CD4-positive, alpha-beta T cell treated with Interleukin-17A for 1 hour (primary cell): Measurements from ENCODE around the gene HCN2.

Experiments
- DNase-seq: peaks from one replicate; pipeline ENCODE4 v3.0.0-alpha.2; 2020

Gene HCN2

GRCh38 chr19:589693-590395, at the start of gene HCN2:
HCN2 (plus strand) TSS chr19:589881; CDS start chr19:589946, 65 bp downstream.
- no peak for DNase-seq

DNA sequence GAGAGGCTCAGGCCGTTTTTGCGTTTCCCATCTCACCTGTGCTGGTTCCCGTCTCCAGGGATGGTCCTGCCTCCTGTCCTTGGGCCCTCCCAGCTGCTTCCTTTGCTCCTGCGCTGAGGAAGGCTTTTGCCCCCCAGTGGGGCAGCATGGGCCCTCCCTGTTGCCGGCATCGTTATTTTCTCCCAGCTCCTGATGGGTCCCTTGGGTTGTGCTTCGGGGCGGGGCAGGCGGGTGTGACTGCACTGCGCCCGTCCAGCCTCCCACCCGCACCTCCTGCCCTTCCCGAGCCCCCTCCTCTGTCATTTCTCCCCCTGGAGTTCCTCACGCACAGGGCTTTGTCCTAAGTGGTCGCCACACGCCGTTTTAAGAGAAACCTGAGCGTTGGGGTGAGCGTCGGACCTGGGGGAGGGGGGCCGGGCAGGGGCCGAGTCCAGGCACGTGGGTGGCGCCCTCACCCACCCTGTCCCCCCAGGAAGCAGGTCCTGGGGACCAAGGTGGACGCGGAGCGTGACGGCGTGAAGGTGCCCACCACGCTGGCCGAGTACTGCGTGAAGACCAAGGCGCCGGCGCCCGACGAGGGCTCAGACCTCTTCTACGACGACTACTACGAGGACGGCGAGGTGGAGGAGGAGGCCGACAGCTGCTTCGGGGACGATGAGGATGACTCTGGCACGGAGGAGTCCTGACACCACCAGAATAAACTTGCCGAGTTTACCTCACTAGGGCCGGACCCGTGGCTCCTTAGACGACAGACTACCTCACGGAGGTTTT, 48.6 kb upstream of the HCN2 start:
- no peak for DNase-seq

GRCh38 chr19:541699-542098, 48.0 kb upstream of the HCN2 start:
- DNase-seq: no peak

DNA sequence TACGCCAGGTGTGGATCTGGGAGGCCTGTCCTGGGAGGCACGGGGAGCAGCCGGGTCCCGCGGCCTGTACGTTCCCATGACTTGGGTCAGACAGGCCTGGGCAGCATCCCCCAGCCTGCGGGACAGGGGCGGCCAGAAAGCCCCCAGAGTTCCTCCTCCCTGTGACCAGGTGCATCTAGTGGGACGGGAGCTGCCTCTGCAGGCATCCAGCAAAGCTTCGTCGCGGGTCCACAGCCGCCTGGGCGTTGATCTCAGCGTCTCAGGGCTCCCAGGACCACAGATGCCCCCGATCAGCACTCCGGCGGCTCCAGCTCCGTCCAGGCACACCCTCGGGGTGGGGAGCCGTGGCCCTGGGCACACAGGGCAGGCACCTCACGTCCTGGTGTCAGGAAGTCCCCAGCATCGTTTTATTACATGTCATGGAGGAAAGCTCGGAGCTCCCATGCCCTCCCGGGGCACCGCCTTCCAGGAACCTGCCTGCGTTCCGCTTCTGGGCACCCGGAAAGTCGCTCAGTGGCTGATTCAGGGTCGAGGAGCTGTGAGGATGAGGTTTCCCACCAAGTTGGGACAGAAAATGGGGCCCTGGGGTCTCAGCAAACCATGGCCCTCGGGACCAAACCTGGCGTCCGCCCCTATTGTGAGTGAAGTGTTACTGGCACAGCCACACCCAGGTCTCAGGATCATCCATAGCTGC, 47.4 kb upstream of the HCN2 start:
- no peak for DNase-seq

GRCh38 chr19:543910-544608, 45.6 kb upstream of the HCN2 start, which contains the start of gene GZMM:
GZMM (plus strand) TSS chr19:544053; CDS start chr19:544072, 19 bp downstream.
- DNase-seq: peak; percentile 91

GRCh38 chr19:547117-547516, 42.6 kb upstream of the HCN2 start:
- DNase-seq: no peak

DNA sequence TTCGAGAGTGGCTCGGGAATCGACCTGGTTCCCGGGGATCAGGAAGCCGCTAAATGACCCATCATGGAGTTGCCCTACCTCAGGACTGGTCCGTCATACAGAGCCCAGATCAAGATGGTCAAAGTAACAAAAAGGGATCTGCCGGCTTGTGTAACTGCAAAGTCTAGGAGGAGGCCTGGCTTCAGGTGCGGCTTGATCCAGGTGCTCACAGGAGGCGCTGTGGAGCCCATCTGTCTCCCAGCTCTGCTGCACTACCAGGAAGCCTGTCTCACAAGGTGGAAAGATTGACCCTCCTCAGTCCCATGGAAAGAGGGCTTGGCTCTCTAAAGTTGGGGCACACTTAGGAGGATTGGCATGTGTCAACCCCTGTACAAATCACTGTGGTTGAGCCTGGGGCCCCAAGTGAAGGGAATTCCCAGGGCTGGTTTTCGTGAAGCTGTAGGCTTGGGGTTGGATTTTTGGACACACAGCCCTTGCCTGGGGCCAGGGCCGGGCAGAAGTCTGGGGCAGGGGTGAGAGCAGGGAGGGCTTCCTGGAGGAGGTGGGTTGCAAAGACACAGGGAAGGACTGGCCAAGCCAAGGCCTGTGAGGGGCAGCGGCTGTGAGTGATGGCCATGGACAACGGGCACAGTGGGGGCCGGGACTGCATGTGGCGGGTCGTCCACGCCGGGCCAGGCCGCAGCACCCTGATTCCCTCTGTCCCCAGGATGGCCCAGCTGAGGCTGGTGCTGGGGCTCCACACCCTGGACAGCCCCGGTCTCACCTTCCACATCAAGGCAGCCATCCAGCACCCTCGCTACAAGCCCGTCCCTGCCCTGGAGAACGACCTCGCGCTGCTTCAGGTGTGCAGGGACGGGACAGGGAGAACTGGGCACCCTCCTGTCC, 41.6 kb upstream of the HCN2 start:
- DNase-seq: no peak

DNA sequence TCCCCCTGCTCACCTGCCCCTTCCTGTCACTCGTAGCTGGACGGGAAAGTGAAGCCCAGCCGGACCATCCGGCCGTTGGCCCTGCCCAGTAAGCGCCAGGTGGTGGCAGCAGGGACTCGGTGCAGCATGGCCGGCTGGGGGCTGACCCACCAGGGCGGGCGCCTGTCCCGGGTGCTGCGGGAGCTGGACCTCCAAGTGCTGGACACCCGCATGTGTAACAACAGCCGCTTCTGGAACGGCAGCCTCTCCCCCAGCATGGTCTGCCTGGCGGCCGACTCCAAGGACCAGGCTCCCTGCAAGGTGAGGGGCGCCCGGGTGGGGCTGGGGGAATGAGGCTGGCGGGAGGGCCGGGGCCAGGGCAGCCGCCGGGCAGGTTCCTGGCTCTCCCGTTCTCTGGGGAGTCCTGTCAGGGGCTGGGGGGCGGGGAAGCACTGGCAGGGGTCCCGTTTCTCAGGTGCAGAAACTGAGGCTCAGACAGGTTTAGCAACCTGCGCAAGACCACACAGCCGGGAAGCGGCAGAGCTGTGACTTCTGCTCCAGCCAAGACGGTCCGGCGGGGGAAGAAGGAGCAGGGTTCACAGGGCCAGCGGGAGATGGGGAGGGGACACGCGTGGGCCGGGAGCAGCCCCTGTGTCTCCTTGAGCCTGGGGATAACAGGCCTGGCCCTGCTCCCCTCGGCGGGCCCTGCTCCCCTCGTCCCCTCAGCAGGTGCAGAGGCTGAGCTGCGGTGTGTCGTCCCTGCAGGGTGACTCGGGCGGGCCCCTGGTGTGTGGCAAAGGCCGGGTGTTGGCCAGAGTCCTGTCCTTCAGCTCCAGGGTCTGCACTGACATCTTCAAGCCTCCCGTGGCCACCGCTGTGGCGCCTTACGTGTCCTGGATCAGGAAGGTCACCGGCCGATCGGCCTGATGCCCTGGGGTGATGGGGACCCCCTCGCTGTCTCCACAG, 40.5 kb upstream of the HCN2 start:
- DNase-seq: no peak

DNA sequence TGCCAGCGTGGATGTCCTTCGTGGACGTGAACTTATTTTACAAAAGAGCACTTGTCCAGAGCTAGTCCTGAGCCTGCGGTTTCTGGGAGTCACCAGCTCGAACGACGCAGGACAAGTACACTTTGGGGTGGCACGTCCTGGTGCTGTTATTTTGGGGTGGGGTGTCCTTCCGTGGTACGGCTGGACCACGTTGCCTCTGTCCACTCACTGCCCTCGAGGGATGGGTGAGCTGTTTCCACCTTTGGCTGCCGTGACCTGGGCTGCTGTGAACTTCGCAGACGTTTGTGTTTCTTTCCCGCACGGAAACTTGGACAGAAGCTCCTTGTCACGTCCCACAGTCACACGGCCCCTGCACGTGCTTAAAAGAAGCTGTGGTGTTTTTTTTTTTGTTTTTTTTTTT, 34.9 kb upstream of the HCN2 start:
- no peak for DNase-seq

DNA sequence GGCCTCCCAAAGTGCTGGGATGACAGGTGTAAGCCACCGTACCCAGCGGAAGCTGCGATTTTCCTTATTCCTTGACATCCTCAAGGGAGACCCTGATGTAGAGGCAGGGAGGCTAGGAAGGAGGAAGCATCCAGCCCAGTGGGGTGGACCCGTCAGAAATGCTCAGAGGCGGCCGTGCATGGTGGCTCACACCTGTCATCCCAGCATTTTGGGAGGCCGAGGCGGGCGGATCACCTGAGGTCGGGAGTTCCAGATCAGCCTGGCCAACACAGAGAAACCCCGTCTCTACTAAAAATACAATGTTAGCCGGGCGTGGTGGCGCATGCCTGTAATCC, 34.2 kb upstream of the HCN2 start:
- DNase-seq: no peak

DNA sequence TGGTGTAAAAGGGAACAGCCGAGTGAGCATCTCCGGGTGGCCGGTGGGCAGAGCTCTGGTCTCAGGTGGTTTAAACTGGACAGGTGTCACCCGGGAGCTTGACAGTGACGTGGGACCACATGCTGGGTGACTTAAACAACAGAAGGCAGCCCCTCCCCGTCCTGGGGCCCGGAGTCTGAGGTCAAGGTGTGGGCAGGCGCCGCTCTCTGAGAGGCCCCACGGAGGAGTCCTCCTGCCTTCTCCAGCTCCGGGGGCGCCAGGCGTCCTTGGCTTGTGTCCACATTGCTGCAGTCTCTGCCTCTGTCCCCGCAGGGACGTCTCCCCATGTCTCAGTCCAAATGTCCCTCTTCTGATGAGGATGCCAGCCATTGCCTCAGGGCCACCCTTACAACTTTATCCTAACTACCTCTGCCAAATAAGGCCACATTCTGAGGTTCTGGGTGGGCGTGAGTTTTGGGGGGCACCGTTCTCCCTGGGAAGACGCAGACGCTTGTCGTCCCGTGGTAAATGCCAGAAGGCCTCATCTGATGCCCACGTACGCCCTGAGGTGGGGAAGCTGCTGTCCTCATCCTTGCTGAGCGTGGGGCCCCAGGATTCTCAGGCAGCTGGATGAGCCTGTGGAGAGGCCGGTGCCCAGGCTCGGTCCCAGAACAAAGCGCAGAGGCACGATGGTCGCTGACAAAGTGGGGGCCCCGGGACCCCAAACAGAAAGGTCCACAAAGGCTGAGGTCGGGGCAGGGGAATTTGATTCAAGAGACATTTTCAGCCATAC, 32.9 kb upstream of the HCN2 start:
- DNase-seq: no peak

DNA sequence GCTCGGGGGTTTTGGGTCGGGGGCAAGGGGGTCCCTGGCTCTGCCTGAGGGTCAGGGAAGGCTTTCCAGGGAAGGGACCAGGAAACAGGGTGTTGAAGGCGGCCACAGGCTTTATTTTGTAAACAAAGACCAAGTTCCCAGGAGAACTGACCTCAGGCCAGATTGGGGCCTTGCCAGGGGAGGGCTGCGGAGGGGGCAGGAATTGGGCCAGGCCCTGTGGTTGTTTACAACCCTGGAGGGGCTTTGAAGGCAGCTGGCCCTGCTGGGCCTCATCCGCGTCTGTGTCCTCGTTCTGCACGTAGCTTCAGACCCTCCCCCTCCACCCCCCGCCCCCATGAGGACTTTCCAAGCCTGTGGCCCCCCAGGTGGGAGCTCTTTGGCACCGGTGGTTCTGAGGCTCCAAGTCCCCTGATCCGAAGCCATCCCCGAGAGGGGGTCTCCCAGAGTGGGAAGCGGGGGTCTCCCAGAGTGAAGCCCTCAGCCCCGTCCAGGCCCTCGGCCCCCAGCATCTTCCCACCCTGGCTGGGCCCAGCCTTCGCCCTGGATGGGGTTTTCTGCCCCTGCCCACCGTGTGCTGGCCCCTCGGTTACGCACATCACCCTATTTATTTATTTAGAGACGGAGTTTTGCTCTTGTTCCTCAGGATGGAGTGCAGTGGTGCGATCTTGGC, 30.8 kb upstream of the HCN2 start:
- no peak for DNase-seq

DNA sequence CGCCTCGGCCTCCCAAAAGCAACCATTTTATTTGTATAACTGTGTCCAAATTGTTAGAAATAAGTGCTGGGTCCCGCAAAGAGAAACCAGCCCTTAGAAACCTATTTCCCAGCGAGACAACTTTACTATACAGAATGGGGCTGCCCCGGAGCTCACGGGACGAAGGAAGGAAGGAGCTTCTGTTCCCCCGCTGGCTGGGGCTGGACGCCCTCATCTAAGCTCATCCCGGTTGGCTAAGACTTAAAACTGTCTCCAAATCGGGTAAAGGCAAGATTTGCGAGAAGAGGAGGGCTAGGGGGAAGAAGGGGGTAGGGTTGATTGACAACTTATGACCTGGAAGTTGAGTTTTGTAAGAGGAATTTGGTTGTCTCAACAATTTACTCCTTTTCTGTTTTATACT, 29.6 kb upstream of the HCN2 start:
- DNase-seq: no peak

- no peak for DNase-seq
Measured at GRCh38 chr19:566403-566802, 23.3 kb upstream of the HCN2 start.

DNA sequence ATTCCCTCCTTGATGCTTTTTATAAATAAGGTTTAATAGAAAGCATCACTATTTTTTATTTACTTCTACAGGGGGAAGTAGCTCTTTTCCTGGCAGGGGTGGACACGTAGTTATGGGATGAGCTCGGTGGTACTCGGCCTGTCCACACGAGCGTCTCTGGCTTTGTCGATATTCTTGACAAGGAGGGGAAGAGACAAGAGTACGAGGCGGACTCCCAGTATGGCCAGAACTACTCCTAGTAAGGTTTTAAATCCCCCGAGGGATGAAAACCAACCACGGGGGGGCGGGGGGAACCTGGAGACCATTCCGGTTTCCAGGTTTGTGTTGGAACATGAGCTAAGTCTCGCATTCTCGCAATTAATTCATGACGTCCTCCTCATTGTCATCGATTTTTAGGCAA, 22.8 kb upstream of the HCN2 start:
- DNase-seq: no peak

- no peak for DNase-seq
Measured at GRCh38 chr19:567296-567900, 22.3 kb upstream of the HCN2 start.

DNA sequence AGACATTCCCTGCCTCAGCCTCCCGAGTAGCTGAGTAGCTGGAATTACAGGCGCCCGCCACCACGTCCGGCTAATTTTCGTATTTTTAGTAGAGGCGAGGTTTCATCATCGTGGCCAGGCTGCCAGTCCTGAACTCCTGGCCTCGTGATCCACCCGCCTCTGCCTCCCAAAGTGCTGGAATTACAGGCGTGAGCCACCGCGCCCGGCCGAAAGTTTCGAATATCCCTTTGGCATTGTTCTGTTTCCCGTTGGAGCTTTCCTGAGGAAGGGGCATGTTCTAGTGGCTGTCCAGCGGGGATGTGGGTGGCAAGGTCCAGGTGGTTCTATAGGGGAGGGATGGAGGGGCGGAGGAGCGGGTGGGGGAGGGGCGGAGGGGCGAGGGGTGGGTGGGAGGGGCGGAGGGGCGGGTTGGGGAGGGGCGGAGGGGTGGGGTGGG, 19.4 kb upstream of the HCN2 start:
- DNase-seq: no peak

DNA sequence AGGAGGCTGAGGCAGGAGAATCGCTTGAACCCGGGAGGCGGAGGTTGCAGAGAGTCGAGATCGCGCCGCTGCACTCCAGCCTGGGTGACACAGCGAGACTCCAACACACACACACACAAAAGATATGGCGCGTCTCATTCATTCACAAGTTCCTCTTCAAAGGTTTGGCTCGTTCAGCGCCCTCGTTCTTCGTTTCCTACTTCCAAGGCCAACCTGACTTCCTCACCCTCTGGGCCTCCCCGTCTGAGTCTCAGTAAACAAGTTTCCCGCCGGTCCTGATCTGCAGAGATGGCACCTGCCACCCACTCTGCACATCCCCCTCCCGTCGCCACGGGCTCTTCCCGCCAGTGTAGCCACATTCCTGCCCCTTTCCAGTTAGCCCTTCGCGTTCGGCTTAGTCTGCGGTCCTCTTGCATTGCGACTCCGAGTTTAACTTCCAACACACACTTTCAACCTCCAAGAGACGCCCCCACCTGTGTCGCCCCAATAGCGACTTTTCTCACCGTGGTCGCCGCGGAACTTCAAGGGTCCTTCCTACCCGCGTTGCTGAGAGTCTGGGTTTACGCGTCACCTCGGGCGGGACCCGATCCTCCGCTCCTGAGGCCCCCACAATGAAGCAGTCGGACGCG, 18.6 kb upstream of the HCN2 start:
- DNase-seq: peak; percentile 68

DNA sequence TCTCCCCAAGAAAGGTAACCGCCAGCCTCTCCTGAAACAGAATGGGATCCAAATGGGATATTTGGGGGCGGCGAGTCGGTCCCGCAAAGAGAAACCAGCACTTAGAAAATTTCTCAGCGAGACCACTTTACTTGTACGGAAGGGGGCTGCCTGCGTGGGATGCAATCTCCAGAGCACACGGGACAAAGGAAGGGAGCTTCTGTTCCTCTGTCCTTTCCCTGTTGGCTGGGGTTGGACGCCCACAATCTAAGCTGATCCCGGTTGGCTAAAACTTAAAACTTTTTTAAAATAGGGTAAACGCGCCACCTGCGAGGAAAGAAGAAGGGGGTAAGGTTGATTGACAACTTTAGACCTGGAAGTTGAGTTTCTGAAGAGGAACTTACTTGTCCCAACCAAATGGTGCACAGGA, 18.1 kb upstream of the HCN2 start:
- DNase-seq: no peak
